Spinal cord (tissue), 4 donors: ENCODE data around the gene ARF4. TPM values are rescaled to one million over a fixed set of nuclear protein-coding genes. Genes with fewer than 3 reads are reported as not detected.

Experiments used
- polyA plus RNA-seq, 2 donors: library from polyadenylated mRNA; unstranded; fragments of 120-200 nt; gene quantifications; one replicate each; pipeline ENCODE4 v1.2.1, GENCODE V29; 2013; ENCODE audit not compliant: insufficient read length in 2 of 2
- small RNA-seq: library from RNA; depleted of rRNA; stranded (forward); fragments of <200 nt; gene quantifications from one replicate; pipeline ENCODE3, GENCODE V24; 2014; ENCODE audit warnings: low replicate concordance
- total RNA-seq, 2 donors: library from RNA; depleted of rRNA in 1 of 2; stranded (reverse); fragments of 120-200 nt in 1 of 2; fragments of >200 nt in 1 of 2; gene quantifications; one replicate each; pipeline versions ENCODE4 v1.2.3 to v1.2.4, GENCODE V29; 2013 to 2014

The ARF4 gene
- total and polyA plus RNA-seq, 4 donors, result 108 to 199 (median 186) TPM

Small RNA genes lying within 50 kb of the gene (small RNA-seq; reads per million reads assigned to genes)
- not detected for gene RNU6-108P
- not detected for gene RNU6-483P
- gene RNU6ATAC26P, result not detected

Other genes starting within 250 kb of the ARF4 start
- 1 to 10 TPM; 2.8 to 7.8 TPM for gene DNAH12, start 53.0 kb downstream of the ARF4 start, total RNA-seq
- gene DNAH12, start 53.0 kb downstream of the ARF4 start, polyA plus RNA-seq, result 1 to 10 TPM; 5.9 to 6.1 TPM
- 10 to 100 TPM; 13.2 to 14.4 TPM for gene PDE12, start 41.1 kb downstream of the ARF4 start, total RNA-seq
- 10 to 100 TPM; 14.1 to 14.7 TPM for gene PDE12, start 41.1 kb downstream of the ARF4 start, polyA plus RNA-seq
- 10 to 100 TPM; 24.6 to 59.4 TPM for gene DENND6A, start 95.7 kb upstream of the ARF4 start, total RNA-seq
- 10 to 100 TPM; 19.1 to 20.4 TPM for gene DENND6A, start 95.7 kb upstream of the ARF4 start, polyA plus RNA-seq
- gene SLMAP, start 159.0 kb upstream of the ARF4 start, total RNA-seq, result 10 to 100 TPM; 43.5 to 80.9 TPM
- 10 to 100 TPM; 36.3 to 37.8 TPM for gene SLMAP, start 159.0 kb upstream of the ARF4 start, polyA plus RNA-seq